Neural progenitor cell (in vitro differentiated cells): Measurements from ENCODE around the gene SNX9. TPM values are rescaled to one million over a fixed set of nuclear protein-coding genes. Genes with fewer than 3 reads are reported as not detected.

Experiments used
- DNase-seq: peaks from one replicate; pipeline ENCODE4 v3.0.0-alpha.2; 2016; ENCODE audit warnings: low spot score
- H2AFZ ChIP-seq: fragments of 200-600 bp; sonication (generic); replicated peaks from 2 replicates; pipeline ENCODE4 v1.6.1; 2016; ENCODE audit warnings: antibody characterized with exemption
- H3F3A ChIP-seq: fragments of 200-600 bp; sonication (generic); 2 replicates; pipeline ENCODE4 v1.6.1; 2016; ENCODE audit warnings: antibody characterized with exemption, low read depth
- H3K27ac ChIP-seq: fragments of 200-600 bp; sonication (generic); 2 replicates; pipeline ENCODE4 v1.5.1; 2016; ENCODE audit warnings: mild to moderate bottlenecking
- H3K27me3 ChIP-seq: fragments of 200-600 bp; sonication (generic); 2 replicates; pipeline ENCODE4 v1.6.1; 2016; ENCODE audit warnings: mild to moderate bottlenecking, moderate library complexity
- H3K36me3 ChIP-seq: fragments of 200-600 bp; sonication (generic); 2 replicates; pipeline ENCODE4 v1.5.1; 2016
- H3K4me1 ChIP-seq: fragments of 200-600 bp; sonication (generic); 2 replicates; pipeline ENCODE4 v1.6.1; 2016; ENCODE audit warnings: mixed run types
- H3K4me2 ChIP-seq: fragments of 200-600 bp; sonication (generic); 2 replicates; pipeline ENCODE4 v1.6.1; 2016
- H3K4me3 ChIP-seq: fragments of 200-600 bp; sonication (generic); 2 replicates; pipeline ENCODE4 v1.5.1; 2016
- H3K79me2 ChIP-seq: fragments of 200-600 bp; sonication (generic); 2 replicates; pipeline ENCODE4 v1.6.1; 2016; ENCODE audit warnings: low read depth
- H3K9ac ChIP-seq: fragments of 200-600 bp; sonication (generic); 2 replicates; pipeline ENCODE4 v1.6.1; 2016
- H3K9me3 ChIP-seq: fragments of 200-600 bp; sonication (generic); 2 replicates; pipeline ENCODE4 v1.5.1; 2016; ENCODE audit warnings: low read depth
- H4K20me1 ChIP-seq: fragments of 200-600 bp; sonication (generic); 2 replicates; pipeline ENCODE4 v1.6.1; 2016; ENCODE audit warnings: low read depth
- H3K27ac Mint-ChIP-seq: 3 replicates; pipeline ENCODE4 v1.8.0; 2021; ENCODE audit warnings: mixed read lengths
- H3K27me3 Mint-ChIP-seq: 2 replicates; pipeline ENCODE4 v1.8.0; 2022; ENCODE audit warnings: low read depth, mild to moderate bottlenecking, inconsistent platforms, moderate library complexity, mixed read lengths; ENCODE audit not compliant: insufficient read depth
- H3K36me3 Mint-ChIP-seq: 3 replicates; pipeline ENCODE4 v1.8.0; 2021; ENCODE audit warnings: mixed read lengths
- H3K4me1 Mint-ChIP-seq: 3 replicates; pipeline ENCODE4 v1.8.0; 2021; ENCODE audit warnings: mixed read lengths
- H3K4me3 Mint-ChIP-seq: 3 replicates; pipeline ENCODE4 v1.8.0; 2021; ENCODE audit warnings: mild to moderate bottlenecking, moderate library complexity, mixed read lengths
- H3K9me3 Mint-ChIP-seq: 3 replicates; pipeline ENCODE4 v1.8.0; 2020; ENCODE audit warnings: mixed read lengths
- CTCF ChIP-seq: fragments of 200-600 bp; sonication (generic); IDR thresholded peaks from 2 replicates; pipeline ENCODE4 v1.5.1; 2017; ENCODE audit warnings: antibody characterized with exemption, mild to moderate bottlenecking
- EZH2 ChIP-seq: fragments of 200-600 bp; sonication (generic); IDR thresholded peaks from 2 replicates; pipeline ENCODE4 v1.6.1; 2017; ENCODE audit warnings: antibody characterized with exemption, mild to moderate bottlenecking, moderate library complexity
- EZH2phosphoT487 ChIP-seq: fragments of 200-600 bp; sonication (generic); IDR thresholded peaks from 2 replicates; pipeline ENCODE4 v1.6.1; 2017; ENCODE audit warnings: antibody characterized with exemption
- total RNA-seq: library from RNA; depleted of rRNA; stranded (reverse); fragments of >200 nt; gene quantifications from 2 replicates; pipeline ENCODE4 v1.2.3, GENCODE V29; 2015; ENCODE audit warnings: low replicate concordance

Gene SNX9
- total RNA-seq, 1 donor from 2014 or later: 17.8 TPM

- Histone ChIP-seq H3K4me2 (no peak overlapping the region), H3K27ac (no peak overlapping the region), H3K27me3 (no peaks in the 10 kb centered on the region), H3K36me3 (no peaks in the 10 kb centered on the region), H3K79me2 (no peaks in the 10 kb centered on the region), H2AFZ (no peak overlapping the region), H3K4me1 (peaks cover 3% of the 10 kb centered on the region), H3F3A (peaks cover 4% of the 10 kb centered on the region), H3K9ac (no peak overlapping the region), H4K20me1 (no peaks in the 10 kb centered on the region), H3K9me3 (peaks cover 3% of the 10 kb centered on the region), H3K4me3 (no peak overlapping the region)
- no peak for DNase-seq
- H3K9me3 Mint-ChIP-seq: peaks cover 17% of the 10 kb centered on the region
- no peaks in the 10 kb centered on the region for H3K4me1 Mint-ChIP-seq
- H3K36me3 Mint-ChIP-seq: no peaks in the 10 kb centered on the region
- no peak overlapping the region for H3K27ac Mint-ChIP-seq
- peaks cover 2% of the 10 kb centered on the region for H3K27me3 Mint-ChIP-seq
- H3K4me3 Mint-ChIP-seq: no peak overlapping the region
- no peak for TF ChIP-seq CTCF
- no peak for TF ChIP-seq EZH2phosphoT487
- no peak for TF ChIP-seq EZH2
These were observed 132.6 kb downstream of the SNX9 start for GRCh38 chr6:157955675-157956074.

- peaks cover 17% of the 10 kb centered on the region for H3K9me3 Mint-ChIP-seq
- DNase-seq: no peak
These were observed 133.2 kb downstream of the SNX9 start for GRCh38 chr6:157956171-157956730.

GRCh38 chr6:157959451-157960227, 136.6 kb downstream of the SNX9 start:
- Histone ChIP-seq H3K27me3 (no peaks in the 10 kb centered on the region), H3K36me3 (no peaks in the 10 kb centered on the region), H3K4me2 (no peak overlapping the region), H3K9ac (no peak overlapping the region), H3K27ac (no peak overlapping the region), H3F3A (no peaks in the 10 kb centered on the region), H3K9me3 (peaks cover 3% of the 10 kb centered on the region), H3K79me2 (no peaks in the 10 kb centered on the region), H2AFZ (no peak overlapping the region), H3K4me1 (no peaks in the 10 kb centered on the region), H4K20me1 (no peaks in the 10 kb centered on the region), H3K4me3 (no peak overlapping the region)
- Mint-ChIP-seq H3K4me1 (no peaks in the 10 kb centered on the region), H3K4me3 (no peak overlapping the region), H3K27ac (no peak overlapping the region), H3K9me3 (peaks cover 17% of the 10 kb centered on the region), H3K27me3 (peaks cover 2% of the 10 kb centered on the region), H3K36me3 (no peaks in the 10 kb centered on the region)
- TF ChIP-seq CTCF (no peak), EZH2 (no peak), EZH2phosphoT487 (no peak)
- DNase-seq: no peak

More at GRCh38 chr6:157956171-157956730, 133.2 kb downstream of the SNX9 start:
- Histone ChIP-seq H3K36me3 (no peaks in the 10 kb centered on the region), H2AFZ (no peak overlapping the region), H3K4me3 (no peak overlapping the region), H4K20me1 (no peaks in the 10 kb centered on the region), H3K4me2 (no peak overlapping the region), H3K9ac (no peak overlapping the region), H3K4me1 (peaks cover 3% of the 10 kb centered on the region), H3K27me3 (no peaks in the 10 kb centered on the region), H3K79me2 (no peaks in the 10 kb centered on the region), H3K27ac (no peak overlapping the region), H3F3A (peaks cover 4% of the 10 kb centered on the region), H3K9me3 (peaks cover 3% of the 10 kb centered on the region)
- TF ChIP-seq EZH2: no peak
- no peak for TF ChIP-seq CTCF
- no peak for TF ChIP-seq EZH2phosphoT487
- no peak overlapping the region for H3K4me3 Mint-ChIP-seq
- H3K27ac Mint-ChIP-seq: no peak overlapping the region
- H3K4me1 Mint-ChIP-seq: no peaks in the 10 kb centered on the region
- no peaks in the 10 kb centered on the region for H3K36me3 Mint-ChIP-seq
- peaks cover 2% of the 10 kb centered on the region for H3K27me3 Mint-ChIP-seq
